Measurements from ENCODE around the gene HOPX.
"Not testable (repeated sequence)": the region's sequence is repeated elsewhere in the genome, so short reads cannot be mapped to it uniquely, and the experiment has no call there.

HOPX gene

DNA sequence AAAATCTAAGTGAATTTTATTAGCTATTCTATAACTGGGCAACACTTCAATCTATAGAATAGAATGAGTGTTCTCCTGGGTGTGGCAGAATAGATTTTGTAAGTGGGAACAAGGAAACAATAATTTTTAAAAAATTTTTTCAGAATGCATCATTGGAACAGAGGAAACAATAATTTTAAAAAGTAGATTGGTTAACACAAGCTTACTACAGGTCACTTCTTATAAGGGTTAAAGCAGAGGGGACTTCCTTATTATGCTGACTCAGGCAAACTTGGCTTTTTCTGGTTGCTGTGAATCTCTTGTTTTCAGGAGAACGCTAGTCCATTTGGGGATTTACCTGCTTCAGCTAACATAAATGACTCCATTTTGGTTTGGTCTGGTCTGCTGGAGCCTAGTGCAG, 52.5 kb downstream of the HOPX start:
- DNase-seq (ENCODE audit: low read depth in 3 of 3, low spot score in 1 of 3) = no peak

DNA sequence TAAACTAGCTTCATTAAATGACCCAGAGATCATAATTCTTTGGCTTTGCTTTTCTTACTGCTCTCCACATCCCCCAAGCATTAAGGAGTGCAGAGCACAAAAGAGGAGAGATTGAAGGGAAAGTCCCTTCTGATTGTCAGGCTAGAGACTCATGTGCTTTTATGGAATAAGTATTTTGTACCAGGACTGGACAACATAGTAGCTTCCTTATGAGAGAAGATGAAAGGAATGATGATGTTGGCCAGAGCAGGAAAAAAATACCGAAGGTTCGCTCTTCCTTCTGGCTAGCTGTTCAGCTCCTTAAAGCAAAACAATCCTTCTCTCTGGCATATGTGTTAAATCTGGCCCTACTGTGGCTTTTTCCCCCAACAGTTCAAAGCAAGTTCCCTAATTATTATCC, 53.1 kb downstream of the HOPX start:
- DNase-seq (ENCODE audit: low read depth in 3 of 3, low spot score in 1 of 3) = no peak

DNA sequence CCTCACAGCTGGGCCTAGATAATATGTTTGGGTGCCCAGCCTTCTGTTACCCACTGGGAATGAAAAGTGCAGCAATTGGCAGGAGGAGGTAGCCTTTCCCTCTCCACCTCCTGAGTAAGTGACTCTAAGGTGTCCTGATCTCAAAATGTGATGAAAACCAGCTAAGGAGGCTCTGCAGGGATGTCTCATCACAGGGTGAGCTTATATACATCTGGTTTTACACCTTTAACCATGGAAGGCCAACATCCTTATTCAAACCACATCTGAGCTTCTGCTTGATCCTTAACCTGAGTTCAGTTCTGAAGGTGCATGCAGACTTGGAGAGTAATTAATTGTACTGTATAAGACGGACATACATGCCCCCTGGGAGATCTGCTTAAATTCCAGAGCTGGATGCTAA, 53.7 kb downstream of the HOPX start:
- no peak for DNase-seq (ENCODE audit: low read depth in 3 of 3, low spot score in 1 of 3)

- no peak for DNase-seq (ENCODE audit: low read depth in 3 of 3, low spot score in 1 of 3)
These were observed 54.1 kb downstream of the HOPX start for GRCh38 chr4:56626963-56627362.

- no peak for DNase-seq (ENCODE audit: low read depth in 3 of 3, low spot score in 1 of 3)
These were observed 54.7 kb downstream of the HOPX start for GRCh38 chr4:56626420-56626819.

DNA sequence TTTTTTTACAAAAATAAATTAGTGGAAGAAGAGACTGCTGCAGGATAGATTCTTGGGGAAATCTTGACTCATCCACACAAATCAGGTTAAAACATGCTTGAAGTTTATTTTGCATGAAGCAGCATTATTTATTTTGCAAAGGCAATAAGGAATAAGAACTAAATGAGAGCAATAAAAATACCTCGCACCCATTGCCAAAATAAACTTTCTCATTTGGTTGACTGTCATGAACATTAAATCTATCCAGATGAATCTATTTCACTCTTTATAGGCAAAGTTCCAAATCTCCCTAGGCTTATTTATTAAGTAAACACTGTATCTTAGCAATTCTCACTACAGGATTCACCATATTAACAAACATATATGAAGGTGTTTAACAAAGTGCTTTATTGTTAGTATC, 58.9 kb downstream of the HOPX start:
- no peak for DNase-seq (ENCODE audit: low read depth in 3 of 3, low spot score in 1 of 3)

GRCh38 chr4:56619816-56620215, 61.3 kb downstream of the HOPX start:
- no peak for DNase-seq (ENCODE audit: low read depth in 3 of 3, low spot score in 1 of 3)

DNA sequence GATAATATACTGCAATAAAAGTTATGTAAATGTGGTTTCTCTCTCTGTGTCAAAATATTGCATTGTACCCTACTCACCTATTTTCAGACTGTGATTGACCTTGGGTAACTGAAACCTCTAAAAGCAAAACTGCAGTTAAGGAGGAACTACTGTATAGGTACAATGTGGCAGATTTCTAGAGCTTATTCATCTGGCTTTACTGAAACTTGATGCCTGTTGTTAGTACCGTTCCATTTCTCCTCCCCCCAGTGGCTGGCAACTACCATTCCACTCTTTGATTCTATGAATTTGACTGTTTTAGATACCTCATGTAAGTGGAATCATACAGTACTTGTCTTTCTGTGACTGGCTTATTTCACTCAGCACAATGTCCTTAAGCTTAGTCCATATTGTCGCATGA, 61.9 kb downstream of the HOPX start:
- DNase-seq (ENCODE audit: low read depth in 3 of 3, low spot score in 1 of 3) = no peak

DNA sequence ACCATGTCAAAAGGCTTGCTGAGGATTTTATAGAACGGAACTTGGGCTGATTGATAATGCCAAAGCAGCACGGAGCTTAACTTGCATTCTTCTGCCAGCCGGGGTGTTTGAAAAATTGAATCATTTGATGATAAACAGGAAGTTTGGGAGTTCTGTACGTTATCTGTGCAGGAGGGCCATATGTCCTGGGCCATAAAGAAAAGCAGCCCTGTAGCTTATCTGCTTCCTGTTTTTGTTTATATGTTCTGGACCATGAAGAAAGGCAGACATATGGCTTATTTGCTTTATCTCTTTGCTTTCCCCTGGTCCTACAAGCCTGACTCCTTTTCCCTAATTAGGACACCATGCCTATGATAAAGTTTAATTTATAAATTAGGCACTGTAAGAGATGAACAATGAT, 62.4 kb downstream of the HOPX start:
- no peak for DNase-seq (ENCODE audit: low read depth in 3 of 3, low spot score in 1 of 3)

DNA sequence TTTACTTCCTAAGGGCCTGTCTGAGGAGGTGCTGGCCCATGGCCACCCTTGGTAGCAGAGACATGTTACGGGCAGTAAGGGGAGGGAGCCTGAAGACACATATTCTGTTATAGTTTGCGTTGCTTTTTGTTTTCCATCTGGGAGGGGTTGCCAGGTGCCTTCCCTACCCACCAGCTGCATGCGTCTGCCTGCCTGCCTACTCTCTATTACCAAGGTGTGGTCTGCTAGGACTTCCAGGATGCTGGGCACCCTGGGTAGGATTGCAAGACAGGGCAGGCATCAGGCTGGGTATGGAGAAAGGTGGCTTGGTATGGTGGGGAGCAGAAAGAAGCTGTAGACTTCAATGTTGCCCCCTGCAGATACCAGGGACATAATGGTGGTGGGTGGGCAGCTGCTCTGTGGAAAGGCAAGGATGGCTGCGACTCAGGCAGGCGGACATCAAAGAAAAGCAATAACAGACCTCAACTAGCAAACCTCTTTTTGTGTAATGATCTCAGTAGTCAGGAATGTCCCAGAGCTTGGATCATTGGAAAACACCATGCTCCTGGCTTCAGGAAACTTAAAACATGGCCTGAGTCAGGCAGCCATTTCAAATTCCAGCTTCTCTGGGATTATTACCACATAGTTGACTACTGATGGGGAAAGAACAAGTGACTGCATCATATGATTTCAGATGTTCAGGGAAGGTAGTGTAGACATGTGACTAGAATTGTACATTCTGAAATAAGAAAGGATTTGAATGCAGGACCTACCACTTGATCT, 67.8 kb downstream of the HOPX start:
- DNase-seq (ENCODE audit: low read depth in 3 of 3, low spot score in 1 of 3) = no peak

- no peak for DNase-seq (ENCODE audit: low read depth in 3 of 3, low spot score in 1 of 3)
These were observed 68.8 kb downstream of the HOPX start for GRCh38 chr4:56612282-56612681.

DNA sequence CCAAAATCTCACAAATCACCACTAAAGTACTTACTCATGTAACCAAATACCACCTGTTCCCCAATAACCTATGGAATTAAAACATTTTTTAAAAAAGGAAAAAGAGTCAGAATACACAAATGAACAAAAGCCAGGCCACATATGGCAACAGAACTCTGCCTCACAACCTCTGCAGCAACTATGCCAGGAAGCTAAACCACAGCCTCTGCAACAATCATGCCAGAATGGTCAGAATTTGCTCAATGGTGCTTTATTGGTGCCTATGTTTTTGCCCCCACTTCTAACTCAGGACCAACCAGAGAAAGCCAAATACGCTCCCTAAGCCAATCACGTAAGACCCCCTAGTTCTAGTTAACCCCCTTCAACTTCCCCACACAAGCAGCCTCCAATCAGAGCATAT, 69.6 kb downstream of the HOPX start:
- no peak for DNase-seq (ENCODE audit: low read depth in 3 of 3, low spot score in 1 of 3)

GRCh38 chr4:56610170-56610569, 70.9 kb downstream of the HOPX start:
- DNase-seq (ENCODE audit: low read depth in 3 of 3, low spot score in 1 of 3) = not testable (repeated sequence)

GRCh38 chr4:56607926-56608325, 73.2 kb downstream of the HOPX start:
- DNase-seq (ENCODE audit: low read depth in 3 of 3, low spot score in 1 of 3) = no peak

DNA sequence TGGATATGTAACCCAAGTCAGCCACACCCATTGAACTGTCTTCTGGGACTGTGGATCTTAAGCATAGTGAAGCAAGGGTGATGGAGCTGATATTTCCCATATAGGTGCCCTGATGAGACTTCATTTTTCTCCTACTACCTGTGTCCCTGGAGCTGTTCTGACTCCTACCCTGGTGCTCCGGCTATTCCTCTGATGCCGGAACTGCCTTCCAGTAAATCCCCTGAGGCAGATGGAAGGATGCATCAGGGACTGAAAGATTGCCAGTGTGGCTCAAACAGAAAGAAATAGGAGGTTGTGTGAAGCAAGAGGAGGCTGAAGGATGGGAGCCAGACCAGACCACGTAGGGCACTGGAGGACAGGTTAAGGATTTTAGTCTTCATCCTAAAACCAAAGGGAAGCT, 74.7 kb downstream of the HOPX start:
- DNase-seq (ENCODE audit: low read depth in 3 of 3, low spot score in 1 of 3) = no peak

DNA sequence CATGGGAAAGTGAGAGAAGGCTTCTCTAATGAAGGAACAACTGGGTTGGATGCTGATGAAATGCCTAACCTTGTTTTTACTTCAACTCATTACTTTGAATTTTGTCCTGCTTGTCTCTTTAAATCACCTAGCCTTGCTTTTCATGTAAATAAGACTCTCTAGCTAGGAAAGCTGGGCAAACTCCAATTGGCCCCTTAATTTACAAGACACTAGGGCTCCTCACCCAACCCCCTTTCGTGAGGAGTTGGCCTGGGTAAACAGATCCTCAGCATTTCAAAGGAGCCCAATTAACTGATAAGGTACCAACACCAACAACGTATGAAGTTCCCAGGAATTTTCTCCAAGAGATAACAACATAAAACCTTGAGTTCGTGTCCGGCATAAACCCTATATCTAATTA, 75.6 kb downstream of the HOPX start:
- not testable (repeated sequence) for DNase-seq (ENCODE audit: low read depth in 3 of 3, low spot score in 1 of 3)

GRCh38 chr4:56603297-56603696, 77.8 kb downstream of the HOPX start:
- no peak for DNase-seq (ENCODE audit: low read depth in 3 of 3, low spot score in 1 of 3)

Data from stimulated activated CD4-positive, alpha-beta T cell treated with anti-CD3 and anti-CD28 coated beads, TNF-alpha, amount 100 ng/mL, for 1 hour (primary cell).